Spleen (tissue), 7 donors: ENCODE data around the gene JADE3.

Source experiments
- POLR2A ChIP-seq, 3 donors: fragments of 450-650 bp; IDR thresholded peaks; one replicate each; pipeline ENCODE4 v1.5.1; 2017; ENCODE audit warnings: antibody characterized with exemption in 3 of 3, mild to moderate bottlenecking in 1 of 3
- TF ChIP-seq, protein P1 (sequence below), 11 experiments: fragments of 200-600 bp in 7 of 11; fragments of 450-650 bp in 4 of 11; sonication (generic) in 4 of 11; IDR thresholded peaks in 8 of 11; conservative IDR thresholded peaks in 3 of 11; 1 replicate in 7 of 11; 2 replicates in 4 of 11; pipeline versions ENCODE4 v1.4.0 to v1.8.0; 2016 to 2021; ENCODE audit warnings: antibody characterized with exemption in 11 of 11, inconsistent platforms in 4 of 11, mild to moderate bottlenecking in 1 of 11
- donor health status: DM: no; HTN: no; CAD: no; lungs with moderate emphysema.
- donor health status: DM: no; HTN: no; CAD: no.
- donor health status: DM: no; HTN: no; CAD: no.

DNA sequence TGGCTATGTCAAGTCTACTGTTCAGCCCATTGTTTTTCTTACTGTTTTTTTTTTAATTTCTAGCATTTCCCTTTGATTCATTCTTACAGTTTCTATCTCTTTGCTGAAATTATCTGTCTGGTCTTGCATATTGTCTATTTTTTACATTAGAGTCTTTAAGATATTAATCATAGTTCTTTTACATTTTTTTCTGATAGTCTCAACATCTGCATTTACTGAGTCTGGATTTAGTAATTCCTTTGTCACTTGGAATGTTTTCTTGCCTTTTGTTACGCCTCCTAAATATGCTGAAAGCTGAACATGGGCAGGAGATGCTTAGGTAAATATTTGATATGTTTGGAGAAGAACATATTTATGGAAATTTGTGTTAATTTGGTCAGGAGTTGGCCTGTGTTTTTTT, 10.4 kb downstream of the JADE3 start:
- TF ChIP-seq, protein P1, sequence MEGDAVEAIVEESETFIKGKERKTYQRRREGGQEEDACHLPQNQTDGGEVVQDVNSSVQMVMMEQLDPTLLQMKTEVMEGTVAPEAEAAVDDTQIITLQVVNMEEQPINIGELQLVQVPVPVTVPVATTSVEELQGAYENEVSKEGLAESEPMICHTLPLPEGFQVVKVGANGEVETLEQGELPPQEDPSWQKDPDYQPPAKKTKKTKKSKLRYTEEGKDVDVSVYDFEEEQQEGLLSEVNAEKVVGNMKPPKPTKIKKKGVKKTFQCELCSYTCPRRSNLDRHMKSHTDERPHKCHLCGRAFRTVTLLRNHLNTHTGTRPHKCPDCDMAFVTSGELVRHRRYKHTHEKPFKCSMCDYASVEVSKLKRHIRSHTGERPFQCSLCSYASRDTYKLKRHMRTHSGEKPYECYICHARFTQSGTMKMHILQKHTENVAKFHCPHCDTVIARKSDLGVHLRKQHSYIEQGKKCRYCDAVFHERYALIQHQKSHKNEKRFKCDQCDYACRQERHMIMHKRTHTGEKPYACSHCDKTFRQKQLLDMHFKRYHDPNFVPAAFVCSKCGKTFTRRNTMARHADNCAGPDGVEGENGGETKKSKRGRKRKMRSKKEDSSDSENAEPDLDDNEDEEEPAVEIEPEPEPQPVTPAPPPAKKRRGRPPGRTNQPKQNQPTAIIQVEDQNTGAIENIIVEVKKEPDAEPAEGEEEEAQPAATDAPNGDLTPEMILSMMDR (IDR thresholded peaks at IDR 0.05 in 8 of 11, conservative IDR thresholded peaks at IDR 0.05 in 3 of 11), result no peak
- TF ChIP-seq POLR2A (IDR thresholded peaks at IDR 0.05), result no peak
